ENCODE data around the gene BNC2.

The BNC2 gene

DNA sequence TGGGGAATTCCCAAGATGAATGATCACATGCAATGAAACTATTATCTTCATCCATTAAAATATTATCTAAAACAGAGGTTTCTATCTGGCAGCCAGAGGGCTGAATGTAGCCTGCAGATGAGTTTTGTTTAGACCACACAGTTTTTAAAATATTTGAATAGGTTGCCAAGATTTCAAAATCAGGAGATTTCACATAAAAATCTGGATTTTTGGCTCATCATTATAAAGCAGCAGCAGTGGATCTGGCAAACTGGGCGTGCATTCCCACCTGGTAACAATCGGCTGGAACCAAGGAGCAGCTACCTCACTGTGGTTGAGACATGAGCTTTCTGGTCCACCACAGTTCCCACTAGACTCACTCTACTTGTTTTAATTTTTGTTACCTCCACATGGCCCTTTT, 155.1 kb downstream of the BNC2 start:
- Mint-ChIP-seq H3K27me3 (peaks cover 2% of the 10 kb centered on the region), H3K4me3 (no peak overlapping the region), H3K27ac (no peak overlapping the region), H3K36me3 (ENCODE audit: low read depth) (no peaks in the 10 kb centered on the region), H3K9me3 (no peaks in the 10 kb centered on the region), H3K4me1 (no peaks in the 10 kb centered on the region)
- no peak for ATAC-seq
- DNase-seq = no peak

DNA sequence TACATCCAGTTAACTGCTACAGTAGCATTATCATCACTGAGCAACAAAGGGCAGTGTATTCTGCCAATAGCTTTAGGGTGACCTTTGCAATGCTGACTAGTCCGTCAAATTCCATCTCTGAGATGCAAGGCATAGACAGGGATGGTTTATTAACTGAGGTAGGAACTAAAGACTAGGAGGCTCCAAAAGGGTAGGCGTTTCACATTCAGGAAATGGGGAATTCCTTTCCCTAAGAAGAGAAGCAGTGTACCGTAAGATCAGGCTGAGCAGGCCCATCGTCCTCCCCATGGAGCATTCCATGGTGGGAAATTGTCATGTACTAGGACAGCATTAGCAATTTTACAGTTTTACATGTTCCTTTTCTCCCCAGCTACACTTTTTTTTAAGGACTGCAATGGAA, 157.7 kb downstream of the BNC2 start:
- no peak overlapping the region for H3K4me3 Mint-ChIP-seq
- H3K4me1 Mint-ChIP-seq = no peaks in the 10 kb centered on the region
- no peaks in the 10 kb centered on the region for H3K36me3 Mint-ChIP-seq (ENCODE audit: low read depth)
- H3K27ac Mint-ChIP-seq = no peak overlapping the region
- DNase-seq (no peak), ATAC-seq (no peak)
- peaks cover 2% of the 10 kb centered on the region for H3K27me3 Mint-ChIP-seq
- no peaks in the 10 kb centered on the region for H3K9me3 Mint-ChIP-seq

DNA sequence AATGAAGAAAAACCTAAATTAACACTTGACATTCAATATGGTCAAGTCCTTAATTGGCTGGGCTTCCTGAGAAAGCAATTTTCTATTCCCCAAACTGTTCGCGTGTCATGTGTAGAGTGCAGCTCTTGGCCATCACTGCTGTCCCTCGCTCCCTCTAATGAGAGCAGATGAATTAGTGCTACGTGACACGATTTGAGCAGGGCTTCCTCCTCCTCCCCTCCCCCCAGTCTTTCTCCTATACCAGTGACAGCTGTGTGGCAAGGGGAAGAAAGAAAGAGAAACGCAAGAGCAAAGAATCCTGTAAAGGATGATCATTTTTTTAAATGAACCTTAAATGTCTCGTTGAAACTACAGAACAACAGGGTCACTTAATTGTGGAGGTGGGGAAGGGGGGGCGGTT, 159.6 kb downstream of the BNC2 start:
- ATAC-seq (no peak), DNase-seq (no peak)
- no peaks in the 10 kb centered on the region for H3K9me3 Mint-ChIP-seq
- H3K27ac Mint-ChIP-seq = no peak overlapping the region
- no peak overlapping the region for H3K4me3 Mint-ChIP-seq
- no peaks in the 10 kb centered on the region for H3K36me3 Mint-ChIP-seq (ENCODE audit: low read depth)
- no peaks in the 10 kb centered on the region for H3K4me1 Mint-ChIP-seq
- no peaks in the 10 kb centered on the region for H3K27me3 Mint-ChIP-seq

DNA sequence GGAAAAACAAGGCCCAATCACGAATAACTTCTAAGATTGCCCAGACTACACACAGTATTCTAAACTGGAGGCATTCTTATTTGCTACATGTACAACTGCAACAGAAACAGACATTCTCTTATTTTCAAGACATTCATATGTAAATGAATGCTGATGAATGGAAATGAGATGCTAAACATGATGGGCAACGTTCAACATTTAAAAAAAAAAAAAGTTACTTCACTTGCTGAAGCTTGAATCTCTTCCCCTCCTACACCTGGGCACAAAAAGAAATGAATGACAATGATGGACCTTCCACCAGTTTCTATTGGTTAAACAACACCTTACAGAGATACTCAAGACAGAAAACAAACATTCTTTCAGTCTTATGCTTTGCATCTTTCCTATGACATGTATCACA, 160.5 kb downstream of the BNC2 start:
- Mint-ChIP-seq H3K27ac (no peak overlapping the region), H3K36me3 (ENCODE audit: low read depth) (no peaks in the 10 kb centered on the region), H3K4me1 (no peaks in the 10 kb centered on the region), H3K27me3 (no peaks in the 10 kb centered on the region), H3K9me3 (no peaks in the 10 kb centered on the region), H3K4me3 (no peak overlapping the region)
- ATAC-seq (no peak), DNase-seq (no peak)

DNA sequence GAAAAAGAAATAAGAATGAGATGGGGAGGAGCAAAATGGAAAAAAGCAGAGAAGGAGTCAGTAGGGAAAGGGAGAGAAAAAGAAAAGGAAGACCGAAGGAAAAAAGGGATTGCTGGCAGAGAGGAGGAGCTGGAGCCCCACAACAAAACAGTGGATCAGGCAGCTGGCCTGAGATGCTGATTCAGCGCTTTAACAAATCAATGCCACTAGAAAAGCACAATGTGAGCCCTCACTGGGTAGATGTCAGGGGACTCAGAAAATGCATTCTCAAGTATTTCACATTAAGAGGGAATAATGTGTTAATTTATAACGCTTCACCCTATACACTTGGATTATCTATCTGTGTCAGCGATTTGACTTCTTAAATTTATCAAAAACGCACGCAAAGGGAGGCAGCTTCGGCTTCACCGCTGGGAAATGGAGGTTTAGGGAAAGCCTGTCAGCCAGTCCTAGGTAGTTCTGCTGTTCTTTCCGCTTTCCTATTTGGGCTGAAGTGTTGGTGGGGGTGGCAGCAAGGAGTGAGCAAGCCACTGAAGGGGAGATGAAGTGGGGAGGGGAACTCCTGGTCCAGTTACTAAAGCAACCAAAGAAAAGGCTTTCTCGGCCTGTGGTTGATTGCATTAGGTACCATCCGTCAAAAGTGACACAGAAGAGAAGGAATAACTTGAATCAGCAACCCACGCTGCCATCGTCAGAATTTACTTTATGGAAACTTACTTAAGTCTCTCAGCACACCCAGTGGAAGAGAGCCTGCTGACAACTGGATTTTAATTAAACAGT, 161.6 kb downstream of the BNC2 start:
- H3K4me1 Mint-ChIP-seq = no peaks in the 10 kb centered on the region
- no peak overlapping the region for H3K4me3 Mint-ChIP-seq
- ATAC-seq (no peak), DNase-seq (no peak)
- H3K36me3 Mint-ChIP-seq (ENCODE audit: low read depth) = no peaks in the 10 kb centered on the region
- no peaks in the 10 kb centered on the region for H3K27me3 Mint-ChIP-seq
- no peak overlapping the region for H3K27ac Mint-ChIP-seq
- H3K9me3 Mint-ChIP-seq = no peaks in the 10 kb centered on the region

DNA sequence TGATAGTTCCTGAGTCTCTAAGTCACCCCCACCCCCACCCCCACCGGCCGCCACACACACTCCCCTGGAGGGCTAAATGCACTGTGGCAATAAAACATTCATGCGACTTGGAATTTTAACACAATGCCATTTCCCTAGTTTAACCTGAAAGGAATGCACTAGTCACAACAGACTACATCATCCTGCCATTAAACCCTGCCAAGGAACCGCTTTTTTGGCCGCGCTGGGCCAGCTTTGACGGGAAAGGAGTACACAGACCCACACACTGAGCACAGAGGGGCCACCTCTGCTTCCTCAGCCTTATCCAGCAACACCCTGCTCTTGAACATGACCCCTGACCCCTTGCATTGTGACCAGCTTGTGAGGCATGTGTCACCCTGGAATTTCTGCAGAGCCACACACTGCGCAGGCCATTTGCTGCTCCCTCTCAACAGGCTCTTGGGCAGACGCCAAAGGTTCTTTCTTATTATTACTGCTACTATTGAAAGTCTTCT, 165.3 kb downstream of the BNC2 start:
- no peak for DNase-seq

DNA sequence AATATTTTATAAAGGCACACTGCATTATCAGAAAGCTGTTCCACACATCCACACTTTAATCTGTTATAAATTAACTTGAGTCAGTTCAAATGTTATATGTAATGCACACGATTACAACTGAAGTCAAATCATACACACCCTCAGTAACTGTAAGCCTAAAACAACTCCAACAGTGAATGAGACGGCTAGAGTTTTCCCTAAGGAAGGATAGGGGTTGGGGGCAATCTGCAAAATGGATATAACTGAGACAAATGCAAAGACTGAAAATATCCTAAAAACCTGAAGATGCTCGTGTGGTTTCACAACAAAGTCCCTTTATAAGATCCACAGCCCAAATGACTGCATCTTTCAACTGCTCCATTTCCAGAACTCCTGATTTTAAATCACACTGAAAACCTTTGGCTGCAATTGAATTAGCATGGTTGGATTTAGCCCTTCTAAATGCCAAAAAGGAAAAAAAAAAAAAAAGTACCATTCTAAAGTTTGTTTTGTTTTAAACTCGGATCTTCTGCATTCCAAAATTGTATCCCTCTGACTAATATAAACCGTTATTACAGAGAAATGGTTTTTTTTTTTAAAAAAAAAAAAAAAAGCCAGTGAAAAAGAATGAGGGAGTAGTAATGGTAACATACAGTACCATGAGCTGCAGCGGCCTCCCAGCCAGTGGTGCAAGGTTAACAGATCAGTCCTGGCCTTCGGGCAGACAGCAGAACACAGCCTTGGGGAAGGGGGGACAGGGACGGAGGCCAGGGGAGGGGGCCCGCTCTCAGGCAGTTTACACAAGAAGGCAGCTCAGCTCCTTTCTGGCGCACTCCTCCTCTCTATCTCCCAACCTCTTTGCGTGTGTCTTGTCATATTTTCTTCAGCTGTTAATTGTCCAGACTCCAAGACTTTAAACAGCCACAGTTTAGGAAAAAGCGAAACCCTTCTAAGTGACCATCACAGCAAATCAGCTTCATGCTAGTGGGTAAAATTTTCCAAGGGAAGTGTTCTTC, 166.1 kb downstream of the BNC2 start:
- no peak for ATAC-seq
- H3K9me3 Mint-ChIP-seq = no peaks in the 10 kb centered on the region
- H3K27ac Mint-ChIP-seq = no peak overlapping the region
- no peaks in the 10 kb centered on the region for H3K27me3 Mint-ChIP-seq
- DNase-seq = no peak
- no peaks in the 10 kb centered on the region for H3K36me3 Mint-ChIP-seq (ENCODE audit: low read depth)
- H3K4me1 Mint-ChIP-seq = no peaks in the 10 kb centered on the region
- no peak overlapping the region for H3K4me3 Mint-ChIP-seq

More for the DNA sequence above, 165.3 kb downstream of the BNC2 start:
- no peaks in the 10 kb centered on the region for H3K36me3 Mint-ChIP-seq (ENCODE audit: low read depth)
- H3K27me3 Mint-ChIP-seq = no peaks in the 10 kb centered on the region
- H3K4me1 Mint-ChIP-seq = no peaks in the 10 kb centered on the region
- H3K4me3 Mint-ChIP-seq = no peak overlapping the region
- no peaks in the 10 kb centered on the region for H3K9me3 Mint-ChIP-seq
- H3K27ac Mint-ChIP-seq = no peak overlapping the region
- no peak for ATAC-seq

DNA sequence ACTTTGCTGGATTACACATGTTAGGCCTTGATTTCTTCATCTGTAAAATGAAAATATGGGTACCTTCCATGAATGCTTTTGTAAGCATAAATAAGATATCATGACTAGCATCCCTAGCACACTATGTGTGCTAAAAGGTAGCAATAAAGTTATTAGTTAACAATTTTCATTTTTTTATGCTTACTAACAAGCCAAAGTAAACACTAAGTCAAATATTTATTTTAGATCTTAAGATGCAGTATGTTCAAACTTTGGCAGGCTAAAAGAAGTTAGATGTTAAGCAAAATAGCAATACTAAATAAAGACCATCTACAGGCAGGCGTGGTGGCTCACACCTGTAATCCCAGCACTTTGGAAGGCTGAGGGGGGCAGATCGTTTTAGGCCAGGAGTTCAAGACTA, 169.1 kb downstream of the BNC2 start:
- Mint-ChIP-seq H3K27me3 (no peaks in the 10 kb centered on the region), H3K27ac (no peak overlapping the region), H3K9me3 (no peaks in the 10 kb centered on the region), H3K4me1 (no peaks in the 10 kb centered on the region), H3K4me3 (no peak overlapping the region), H3K36me3 (ENCODE audit: low read depth) (no peaks in the 10 kb centered on the region)
- DNase-seq = no peak
- ATAC-seq = no peak

DNA sequence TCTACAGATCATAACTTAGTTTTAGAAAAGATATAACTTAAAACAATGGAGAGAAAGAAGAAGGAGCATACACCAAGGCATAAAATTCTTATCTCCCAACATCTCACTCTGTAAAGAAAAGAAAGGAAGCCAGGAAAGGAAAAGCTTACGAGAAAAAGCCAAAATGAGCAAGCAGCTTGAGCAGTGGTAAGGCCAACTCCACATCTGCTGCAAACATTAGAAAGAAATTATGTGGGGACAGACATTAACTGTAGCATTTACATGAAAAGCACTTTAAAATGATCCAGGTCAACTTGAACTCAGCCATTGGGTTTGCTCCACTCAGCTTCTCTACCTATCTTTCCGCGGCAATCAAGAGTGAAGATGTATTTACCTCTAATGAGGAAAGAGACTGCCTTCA, 176.9 kb downstream of the BNC2 start:
- no peaks in the 10 kb centered on the region for H3K9me3 Mint-ChIP-seq

DNA sequence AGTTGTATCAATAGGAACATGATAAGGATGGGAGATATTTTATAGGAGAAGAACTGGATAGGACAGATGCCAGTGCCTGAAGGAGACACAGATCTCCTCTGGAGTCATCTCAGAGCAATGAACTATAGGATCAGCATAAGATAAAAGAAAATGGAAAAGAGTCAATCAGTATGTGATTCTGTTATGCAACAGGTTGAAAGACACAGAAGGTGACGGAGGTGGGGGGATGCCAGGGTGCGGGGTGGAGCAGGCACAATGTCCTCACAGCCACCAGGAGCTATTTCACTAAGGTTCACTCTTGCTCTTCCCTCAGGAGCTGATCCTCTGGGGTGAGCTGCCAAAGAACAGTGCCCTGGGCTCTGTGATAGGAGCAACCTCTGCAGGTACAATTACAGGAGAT, 179.8 kb downstream of the BNC2 start:
- peaks cover 1% of the 10 kb centered on the region for H3K27me3 Mint-ChIP-seq
- DNase-seq (no peak), ATAC-seq (no peak)
- no peaks in the 10 kb centered on the region for H3K36me3 Mint-ChIP-seq (ENCODE audit: low read depth)
- no peaks in the 10 kb centered on the region for H3K9me3 Mint-ChIP-seq
- H3K4me3 Mint-ChIP-seq = no peak overlapping the region
- H3K27ac Mint-ChIP-seq = no peak overlapping the region
- no peaks in the 10 kb centered on the region for H3K4me1 Mint-ChIP-seq

More for the DNA sequence above, 176.9 kb downstream of the BNC2 start:
- Mint-ChIP-seq H3K27me3 (no peaks in the 10 kb centered on the region), H3K27ac (no peak overlapping the region), H3K4me1 (no peaks in the 10 kb centered on the region), H3K36me3 (ENCODE audit: low read depth) (no peaks in the 10 kb centered on the region), H3K4me3 (no peak overlapping the region)
- DNase-seq (no peak), ATAC-seq (no peak)

DNA sequence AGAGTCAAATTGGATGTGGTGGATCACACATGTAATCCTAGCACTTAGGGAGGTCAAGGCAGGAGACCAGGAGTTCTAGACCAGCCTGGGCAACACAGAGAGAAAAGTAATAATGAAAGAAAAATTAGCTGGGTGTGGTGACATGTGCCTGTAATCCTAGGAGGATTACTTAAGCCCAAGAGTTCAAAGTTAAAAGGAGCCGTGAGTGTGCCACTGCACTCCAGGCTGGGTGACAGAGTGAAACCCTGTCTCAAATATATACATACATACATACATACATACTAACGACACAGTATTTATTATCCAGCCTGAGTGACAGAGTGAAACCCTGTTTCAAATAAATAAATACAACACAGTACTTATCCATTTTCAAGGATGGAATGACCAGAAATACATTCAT, 180.3 kb downstream of the BNC2 start:
- ATAC-seq = no peak
- H3K27ac Mint-ChIP-seq = no peak overlapping the region

DNA sequence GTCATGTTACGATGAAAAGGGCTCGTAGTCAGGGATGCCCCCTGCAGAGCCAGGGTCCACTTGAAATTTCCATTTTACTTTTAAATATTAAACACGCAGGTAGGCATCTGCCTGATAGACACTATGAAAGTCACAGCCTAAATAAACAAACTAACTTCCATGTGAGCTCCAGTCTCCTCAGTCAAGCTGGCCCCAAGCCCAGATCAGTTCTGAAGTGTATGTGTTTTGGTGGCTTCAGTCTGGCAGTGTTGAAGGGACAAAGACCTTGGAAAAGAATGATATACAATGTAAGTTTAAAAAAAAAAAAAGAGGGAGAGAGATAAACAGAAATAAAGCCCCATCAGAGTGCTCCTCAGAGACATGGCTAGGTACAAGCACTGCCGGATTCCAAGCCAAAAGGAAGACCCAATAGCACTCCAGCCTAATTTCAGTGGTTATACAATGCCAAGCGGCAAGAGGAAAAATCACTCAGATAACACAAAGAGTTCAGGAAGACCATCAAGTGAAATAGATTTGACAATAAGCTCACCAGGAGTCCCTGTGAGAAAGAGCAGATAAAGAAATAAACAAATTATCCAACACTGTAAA, 181.0 kb downstream of the BNC2 start:
- Mint-ChIP-seq H3K27ac (no peak overlapping the region), H3K27me3 (peaks cover 3% of the 10 kb centered on the region), H3K9me3 (no peaks in the 10 kb centered on the region), H3K4me3 (no peak overlapping the region), H3K36me3 (ENCODE audit: low read depth) (no peaks in the 10 kb centered on the region), H3K4me1 (no peaks in the 10 kb centered on the region)
- ATAC-seq (no peak), DNase-seq (no peak)

More for the DNA sequence above, 180.3 kb downstream of the BNC2 start:
- no peaks in the 10 kb centered on the region for H3K4me1 Mint-ChIP-seq
- no peak overlapping the region for H3K4me3 Mint-ChIP-seq
- no peaks in the 10 kb centered on the region for H3K9me3 Mint-ChIP-seq
- no peaks in the 10 kb centered on the region for H3K36me3 Mint-ChIP-seq (ENCODE audit: low read depth)
- peaks cover 3% of the 10 kb centered on the region for H3K27me3 Mint-ChIP-seq
- DNase-seq = no peak

DNA sequence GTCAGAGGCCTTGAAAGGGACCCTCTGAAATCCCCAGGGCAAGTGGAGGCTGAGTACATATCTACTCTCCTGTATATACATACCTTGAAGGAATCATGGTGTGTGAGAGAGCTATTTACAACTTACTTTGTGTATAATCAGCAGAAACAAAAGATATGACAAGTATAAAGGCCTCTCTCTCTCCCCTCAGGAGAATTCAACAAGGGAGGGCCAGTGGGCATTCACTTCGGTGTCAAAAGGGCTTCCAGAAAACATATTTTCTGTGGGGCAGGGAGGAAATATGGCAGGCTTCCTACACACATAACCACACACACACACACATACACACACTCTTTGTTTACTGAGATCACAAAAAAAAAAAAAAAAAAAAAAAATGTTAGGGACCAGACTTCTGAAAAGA, 181.7 kb downstream of the BNC2 start:
- ATAC-seq (no peak), DNase-seq (no peak)

DNA sequence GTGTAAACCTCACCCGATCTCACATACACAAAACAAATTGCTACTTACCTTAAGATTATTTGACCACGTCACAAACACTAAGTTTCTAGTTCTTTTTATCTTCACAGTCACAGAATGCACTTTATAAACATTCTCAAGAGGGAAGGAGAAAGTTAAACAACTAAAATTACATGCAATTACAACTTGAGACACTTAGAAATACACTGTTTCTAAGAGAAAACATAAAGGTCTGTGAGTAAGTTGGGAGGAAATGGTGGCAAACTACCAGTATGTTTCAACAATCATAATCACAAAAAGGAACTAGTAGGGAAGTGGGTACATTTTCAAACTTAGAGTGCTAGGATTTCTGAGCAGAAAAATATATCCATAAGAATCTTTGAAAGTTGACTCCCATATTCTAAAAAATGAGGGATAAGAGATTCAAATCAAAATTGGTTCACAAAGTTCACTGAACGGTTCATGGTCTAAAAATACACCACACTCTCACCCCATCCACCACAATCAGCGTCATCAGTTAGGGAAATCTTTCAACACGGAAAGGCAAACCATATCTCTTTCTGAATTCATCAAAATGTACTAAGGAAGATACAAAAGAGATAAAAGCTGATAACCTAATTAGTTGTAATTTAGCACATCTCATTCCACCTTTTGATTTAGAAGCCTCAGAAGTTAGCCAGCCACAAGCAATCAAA, 182.6 kb downstream of the BNC2 start:
- H3K36me3 Mint-ChIP-seq (ENCODE audit: low read depth) = no peaks in the 10 kb centered on the region
- H3K27me3 Mint-ChIP-seq = peaks cover 3% of the 10 kb centered on the region
- H3K4me3 Mint-ChIP-seq = no peak overlapping the region
- no peaks in the 10 kb centered on the region for H3K9me3 Mint-ChIP-seq
- H3K4me1 Mint-ChIP-seq = no peaks in the 10 kb centered on the region
- DNase-seq (no peak), ATAC-seq (no peak)
- no peak overlapping the region for H3K27ac Mint-ChIP-seq

More for the DNA sequence above, 181.7 kb downstream of the BNC2 start:
- H3K9me3 Mint-ChIP-seq = no peaks in the 10 kb centered on the region
- peaks cover 3% of the 10 kb centered on the region for H3K27me3 Mint-ChIP-seq
- no peak overlapping the region for H3K4me3 Mint-ChIP-seq
- no peaks in the 10 kb centered on the region for H3K36me3 Mint-ChIP-seq (ENCODE audit: low read depth)
- no peak overlapping the region for H3K27ac Mint-ChIP-seq
- no peaks in the 10 kb centered on the region for H3K4me1 Mint-ChIP-seq
